WTC11 (cell line): ENCODE results near the gene NUTM2B. TPM values are rescaled to one million over a fixed set of nuclear protein-coding genes. Genes with fewer than 3 reads are reported as not detected.
"Not testable (repeated sequence)": the region's sequence is repeated elsewhere in the genome, so short reads cannot be mapped to it uniquely, and the experiment has no call there.

Experiments used
- ATAC-seq: fragments of 200-7000 bp; cut with Tn5 transposase; 2 replicates; pipeline ENCODE4 v1.10.0; 2021; ENCODE audit warnings: mild to moderate bottlenecking, moderate library complexity
- Bru-seq: library from RNA; stranded (reverse); fragments of 400-500 nt; gene quantifications from one replicate; lab custom pipeline; 2021; lab: Mats Ljungman, UMichigan
- CTCF ChIA-PET: fragments of 300-600 bp; sonication (Branson Sonifier 250); formaldehyde crosslinking; loops from one replicate; lab custom pipeline; 2021; ENCODE audit warnings: antibody characterized with exemption; lab: Charles Lee
- POLR2A ChIA-PET: fragments of 350-600 bp; sonication (Branson Sonifier 250); formaldehyde crosslinking; loops from one replicate; lab custom pipeline; 2021; ENCODE audit warnings: antibody characterized with exemption; lab: Charles Lee
- DNase-seq: peaks from one replicate; pipeline ENCODE4 v3.0.0; 2021; ENCODE audit warnings: low spot score
- H3K27ac Mint-ChIP-seq: 2 replicates; pipeline ENCODE4 v1.8.0; 2021; ENCODE audit warnings: mixed read lengths
- H3K27me3 Mint-ChIP-seq: 2 replicates; pipeline ENCODE4 v1.8.0; 2021; ENCODE audit warnings: low read depth, mild to moderate bottlenecking, moderate library complexity, mixed read lengths
- H3K36me3 Mint-ChIP-seq: 2 replicates; pipeline ENCODE4 v1.8.0; 2021; ENCODE audit warnings: mixed read lengths
- H3K4me1 Mint-ChIP-seq: 2 replicates; pipeline ENCODE4 v1.8.0; 2022; ENCODE audit warnings: mixed read lengths
- H3K4me3 Mint-ChIP-seq: 2 replicates; pipeline ENCODE4 v1.8.0; 2021; ENCODE audit warnings: mild to moderate bottlenecking, moderate library complexity, mixed read lengths
- H3K9me3 Mint-ChIP-seq: 2 replicates; pipeline ENCODE4 v1.8.0; 2021; ENCODE audit warnings: mixed read lengths
- long read RNA-seq, 3 experiments: library from RNA in 1 of 3; library from capped mRNA in 1 of 3; library from polyadenylated mRNA in 1 of 3; unstranded in 2 of 3; stranded (forward) in 1 of 3; transcript quantifications; one replicate each; pipeline ENCODE4 v2.0.0, GENCODE V29; 2021
- total RNA-seq: library from RNA; stranded (reverse); gene quantifications from 3 replicates; pipeline ENCODE4 v1.2.3, GENCODE V29; 2021

The NUTM2B gene, protein sequence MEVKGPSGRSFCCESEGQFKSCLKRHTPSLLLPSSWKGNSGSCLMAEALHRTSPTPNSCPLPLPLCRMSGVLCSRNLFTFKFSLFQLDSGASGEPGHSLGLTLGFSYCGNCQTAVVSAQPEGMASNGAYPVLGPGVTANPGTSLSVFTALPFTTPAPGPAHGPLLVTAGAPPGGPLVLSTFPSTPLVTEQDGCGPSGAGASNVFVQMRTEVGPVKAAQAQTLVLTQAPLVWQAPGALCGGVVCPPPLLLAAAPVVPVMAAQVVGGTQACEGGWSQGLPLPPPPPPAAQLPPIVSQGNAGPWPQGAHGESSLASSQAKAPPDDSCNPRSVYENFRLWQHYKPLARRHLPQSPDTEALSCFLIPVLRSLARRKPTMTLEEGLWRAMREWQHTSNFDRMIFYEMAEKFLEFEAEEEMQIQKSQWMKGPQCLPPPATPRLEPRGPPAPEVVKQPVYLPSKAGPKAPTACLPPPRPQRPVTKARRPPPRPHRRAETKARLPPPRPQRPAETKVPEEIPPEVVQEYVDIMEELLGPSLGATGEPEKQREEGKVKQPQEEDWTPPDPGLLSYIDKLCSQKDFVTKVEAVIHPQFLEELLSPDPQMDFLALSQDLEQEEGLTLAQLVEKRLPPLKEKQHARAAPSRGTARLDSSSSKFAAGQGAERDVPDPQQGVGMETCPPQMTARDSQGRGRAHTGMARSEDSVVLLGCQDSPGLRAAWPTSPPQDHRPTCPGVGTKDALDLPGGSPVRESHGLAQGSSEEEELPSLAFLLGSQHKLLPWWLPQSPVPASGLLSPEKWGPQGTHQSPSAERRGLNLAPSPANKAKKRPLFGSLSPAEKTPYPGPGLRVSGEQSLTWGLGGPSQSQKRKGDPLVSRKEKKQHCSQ
- total RNA-seq (0.20 to 0.34 TPM (median 0.34 TPM) in 3 replicates), Bru-seq, nascent RNA (percentile 4 among the genes with signal in this experiment)
- long read RNA-seq, experiment 1, result 0 reads
- long read RNA-seq, experiment 2, result 0 reads
- long read RNA-seq, experiment 3, result 0 reads

- H3K4me1 Mint-ChIP-seq, H3K9me3 Mint-ChIP-seq, ATAC-seq, CTCF ChIA-PET, H3K27ac Mint-ChIP-seq, H3K27me3 Mint-ChIP-seq, POLR2A ChIA-PET, H3K4me3 Mint-ChIP-seq, DNase-seq, H3K36me3 Mint-ChIP-seq: not testable (repeated sequence)
Measured at GRCh38 chr10:79702927-79703326, at the start of gene NUTM2B. Gene NUTM2B (plus strand): TSS chr10:79703227. CDS start chr10:79703610, 383 bp downstream.

GRCh38 chr10:79663287-79663686 is 39.7 kb upstream of the NUTM2B start:
- H3K4me3 Mint-ChIP-seq, H3K4me1 Mint-ChIP-seq, H3K27ac Mint-ChIP-seq, CTCF ChIA-PET, H3K9me3 Mint-ChIP-seq, DNase-seq, POLR2A ChIA-PET, H3K36me3 Mint-ChIP-seq, ATAC-seq: not testable (repeated sequence)
- H3K27me3 Mint-ChIP-seq, result peaks cover 11% of the 10 kb centered on the region

- DNase-seq, H3K4me1 Mint-ChIP-seq, H3K4me3 Mint-ChIP-seq, POLR2A ChIA-PET, H3K9me3 Mint-ChIP-seq, H3K36me3 Mint-ChIP-seq, H3K27me3 Mint-ChIP-seq, ATAC-seq, CTCF ChIA-PET, H3K27ac Mint-ChIP-seq: not testable (repeated sequence)
Measured at GRCh38 chr10:79664686-79665085, 38.3 kb upstream of the NUTM2B start.

DNA sequence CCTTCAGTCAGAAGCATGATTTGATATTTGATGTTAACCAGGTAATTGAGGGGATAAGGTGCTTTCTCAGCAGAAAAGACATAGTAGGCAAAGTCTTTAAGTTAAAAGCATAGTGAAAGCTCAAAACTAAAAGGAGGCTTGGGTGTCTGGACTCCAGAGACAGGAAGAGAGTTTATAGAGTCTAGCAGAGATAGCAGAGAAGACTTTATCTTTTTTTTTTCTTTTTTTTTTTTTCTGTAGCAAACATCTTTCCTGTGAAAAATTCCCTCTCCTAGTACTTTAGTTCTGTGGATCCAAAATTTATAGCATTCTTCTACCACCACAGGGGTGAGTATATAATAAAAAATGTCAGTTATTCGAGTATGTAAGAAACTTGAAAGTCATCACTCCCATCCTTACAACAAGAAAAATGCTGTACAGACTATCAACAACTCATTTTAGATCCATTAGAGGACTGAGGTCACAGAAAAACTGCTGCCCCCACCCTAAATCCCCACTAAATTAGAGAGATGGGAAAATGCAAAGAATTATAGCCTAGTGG is 33.7 kb upstream of the NUTM2B start:
- CTCF ChIA-PET, H3K27me3 Mint-ChIP-seq, H3K9me3 Mint-ChIP-seq, DNase-seq, ATAC-seq, H3K27ac Mint-ChIP-seq, H3K4me3 Mint-ChIP-seq, H3K4me1 Mint-ChIP-seq, POLR2A ChIA-PET, H3K36me3 Mint-ChIP-seq: not testable (repeated sequence)

DNA sequence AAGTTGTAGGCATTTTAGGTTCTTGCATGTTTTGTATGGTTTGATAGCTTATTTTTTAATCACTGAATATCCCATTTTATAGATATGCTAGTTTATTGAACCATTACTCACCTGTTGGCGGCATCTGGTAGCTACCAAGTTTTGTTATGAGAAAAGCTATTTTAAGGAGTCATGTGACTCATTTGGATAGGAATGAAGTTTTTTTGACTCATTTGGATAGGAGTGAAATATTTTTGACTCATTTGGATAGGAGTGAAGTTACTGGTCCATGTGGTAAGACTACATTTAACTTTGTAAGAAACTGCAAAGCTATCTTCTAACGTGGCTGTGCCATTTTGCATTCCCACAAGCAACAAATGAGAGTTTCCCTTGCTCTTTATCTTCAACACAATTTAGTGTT is 28.1 kb upstream of the NUTM2B start:
- CTCF ChIA-PET, H3K27ac Mint-ChIP-seq, POLR2A ChIA-PET, DNase-seq, H3K36me3 Mint-ChIP-seq, ATAC-seq, H3K4me1 Mint-ChIP-seq, H3K27me3 Mint-ChIP-seq, H3K4me3 Mint-ChIP-seq, H3K9me3 Mint-ChIP-seq: not testable (repeated sequence)

GRCh38 chr10:79683026-79683883 is 19.8 kb upstream of the NUTM2B start:
- CTCF ChIA-PET, H3K27ac Mint-ChIP-seq, H3K27me3 Mint-ChIP-seq, H3K4me3 Mint-ChIP-seq, ATAC-seq, H3K36me3 Mint-ChIP-seq, POLR2A ChIA-PET, H3K9me3 Mint-ChIP-seq, DNase-seq, H3K4me1 Mint-ChIP-seq: not testable (repeated sequence)

DNA sequence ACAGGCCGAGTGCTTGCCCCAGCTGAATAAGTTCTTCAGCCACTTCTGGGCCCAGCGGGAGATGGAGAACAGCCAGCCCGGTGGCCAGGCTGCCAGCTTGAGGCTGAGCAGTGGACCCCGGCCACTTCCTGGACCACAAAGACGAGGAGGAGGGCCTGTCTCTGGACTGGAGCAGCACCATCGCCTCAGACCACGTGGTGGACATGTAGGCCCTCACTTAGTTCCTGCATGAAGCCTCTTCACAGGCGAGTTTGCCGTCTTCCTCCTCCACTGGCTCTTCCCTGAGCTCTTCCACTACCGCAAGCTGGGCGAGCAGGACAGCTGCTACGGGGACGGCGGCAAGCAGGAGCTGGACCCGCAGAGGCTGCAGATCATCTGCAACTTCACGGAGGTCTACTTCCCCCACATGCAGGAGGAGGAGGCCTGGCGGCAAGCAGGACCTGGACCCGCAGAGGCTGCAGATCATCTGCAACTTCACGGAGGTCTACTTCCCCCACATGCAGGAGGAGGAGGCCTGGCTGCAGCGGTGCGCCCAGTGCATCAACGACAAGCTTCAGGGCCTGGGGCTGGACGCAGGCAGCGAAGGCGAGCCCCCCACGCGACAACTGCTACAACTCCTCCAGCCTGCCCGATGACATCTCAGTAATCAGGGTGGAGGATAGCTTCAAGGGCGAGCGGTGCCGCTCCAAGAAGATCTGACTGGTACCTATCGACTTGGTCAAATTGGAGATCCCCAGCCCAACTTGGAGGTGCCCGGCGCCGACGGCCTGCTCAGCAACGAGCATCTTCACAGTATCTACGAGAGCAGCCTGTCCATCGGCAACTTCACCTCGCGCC is 18.9 kb upstream of the NUTM2B start:
- H3K27me3 Mint-ChIP-seq, H3K36me3 Mint-ChIP-seq, DNase-seq, H3K27ac Mint-ChIP-seq, POLR2A ChIA-PET, CTCF ChIA-PET, ATAC-seq, H3K4me1 Mint-ChIP-seq, H3K4me3 Mint-ChIP-seq, H3K9me3 Mint-ChIP-seq: not testable (repeated sequence)

DNA sequence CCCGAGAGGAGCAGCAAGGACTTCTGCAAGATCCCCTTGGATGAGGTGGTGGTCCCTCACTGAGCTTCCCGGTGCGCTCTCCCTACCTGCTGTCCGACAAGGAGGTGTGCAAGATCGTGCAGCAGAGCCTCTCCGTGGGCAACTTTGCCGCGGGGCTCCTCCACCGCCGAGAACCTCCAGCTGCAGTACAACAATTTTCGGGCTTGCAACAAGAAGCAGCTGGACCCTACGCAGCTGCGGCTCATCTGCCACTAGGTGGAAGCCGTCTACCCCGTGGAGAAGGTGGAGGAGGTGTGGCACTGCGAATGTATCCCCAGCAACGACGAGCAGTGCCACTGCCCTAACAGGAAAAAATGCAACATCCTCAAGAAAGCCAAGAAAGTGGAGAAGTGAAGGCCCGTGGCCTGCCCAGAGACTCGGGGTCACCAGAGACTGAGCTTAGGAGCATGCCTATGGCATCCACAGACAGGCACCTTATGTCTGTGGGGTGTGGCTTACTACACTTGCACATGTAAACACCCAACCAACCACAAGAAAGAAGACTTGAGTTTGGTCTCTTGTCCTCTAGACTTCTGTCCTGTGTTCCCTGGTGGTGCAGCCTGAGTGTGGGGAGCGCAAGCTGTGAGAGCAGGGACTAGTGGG is 17.9 kb upstream of the NUTM2B start:
- H3K27me3 Mint-ChIP-seq, H3K9me3 Mint-ChIP-seq, H3K4me1 Mint-ChIP-seq, CTCF ChIA-PET, H3K4me3 Mint-ChIP-seq, POLR2A ChIA-PET, H3K27ac Mint-ChIP-seq, H3K36me3 Mint-ChIP-seq: not testable (repeated sequence)
- ATAC-seq (peak; percentile 98), DNase-seq (peak; percentile 52)

GRCh38 chr10:79686595-79686994 is 16.4 kb upstream of the NUTM2B start:
- not testable (repeated sequence) for H3K9me3 Mint-ChIP-seq, H3K27me3 Mint-ChIP-seq

GRCh38 chr10:79687406-79688150 is 15.4 kb upstream of the NUTM2B start:
- CTCF ChIA-PET, H3K4me3 Mint-ChIP-seq, POLR2A ChIA-PET, DNase-seq, H3K27ac Mint-ChIP-seq, H3K4me1 Mint-ChIP-seq, H3K9me3 Mint-ChIP-seq, ATAC-seq, H3K36me3 Mint-ChIP-seq, H3K27me3 Mint-ChIP-seq: not testable (repeated sequence)

More at GRCh38 chr10:79686595-79686994, 16.4 kb upstream of the NUTM2B start:
- ATAC-seq, CTCF ChIA-PET, H3K27ac Mint-ChIP-seq, POLR2A ChIA-PET, H3K4me1 Mint-ChIP-seq, H3K36me3 Mint-ChIP-seq, H3K4me3 Mint-ChIP-seq, DNase-seq: not testable (repeated sequence)
